Measurements from ENCODE around the gene ATP5F1D. TPM values are rescaled to one million over a fixed set of nuclear protein-coding genes. Genes with fewer than 3 reads are reported as not detected.

Gene ATP5F1D
- total RNA-seq, 4 donors from 2014 or later = 47.9 to 118 (median 66.1) TPM

GRCh38 chr19:1211494-1212234 lies 29.9 kb upstream of the ATP5F1D start:
- TF ChIP-seq CTCF (IDR thresholded peaks at IDR 0.05; ENCODE audit: low read depth) = no peak

GRCh38 chr19:1213391-1214286 lies 27.9 kb upstream of the ATP5F1D start:
- no peak for TF ChIP-seq CTCF (IDR thresholded peaks at IDR 0.05; ENCODE audit: low read depth)

- TF ChIP-seq CTCF (IDR thresholded peaks at IDR 0.05; ENCODE audit: low read depth) = no peak
Observed at GRCh38 chr19:1214299-1214861, 27.2 kb upstream of the ATP5F1D start.

GRCh38 chr19:1214862-1215731 lies 26.5 kb upstream of the ATP5F1D start:
- TF ChIP-seq CTCF (IDR thresholded peaks at IDR 0.05; ENCODE audit: low read depth) = no peak

- TF ChIP-seq CTCF (IDR thresholded peaks at IDR 0.05; ENCODE audit: low read depth) = no peak
Observed at GRCh38 chr19:1216756-1217155, 24.8 kb upstream of the ATP5F1D start.

GRCh38 chr19:1217366-1217765 lies 24.2 kb upstream of the ATP5F1D start:
- TF ChIP-seq CTCF (IDR thresholded peaks at IDR 0.05; ENCODE audit: low read depth) = no peak
